K562 (cell line): Measurements from ENCODE around the gene ZNF577. TPM values are rescaled to one million over a fixed set of nuclear protein-coding genes. Genes with fewer than 3 reads are reported as not detected.

Experiments used
- ELF1 ChIP-seq: fragments of 200-800 bp; sonication (Bioruptor generic); IDR thresholded peaks from 2 replicates; pipeline ENCODE4 v1.6.1; 2016; ENCODE audit warnings: missing genetic modification characterization, missing compliant biosample characterization
- FOSL1 ChIP-seq: fragments of 200-800 bp; sonication (Bioruptor generic); conservative IDR thresholded peaks from 2 replicates; pipeline ENCODE4 v1.6.1; 2016; ENCODE audit warnings: missing genetic modification characterization, missing compliant biosample characterization
- GABPB2 ChIP-seq: fragments of 250-450 bp; sonication (Bioruptor Pico); conservative IDR thresholded peaks from 2 replicates; pipeline ENCODE4 v1.5.1; 2021; ENCODE audit warnings: mild to moderate bottlenecking
- HNRNPUL1 ChIP-seq: fragments of 200-400 bp; formaldehyde crosslinking; IDR thresholded peaks from 2 replicates; pipeline ENCODE4 v1.6.1; 2017; ENCODE audit warnings: low read length
- MCM7 ChIP-seq, 2 experiments: fragments of 450-650 bp; IDR thresholded peaks; 2 replicates each; pipeline ENCODE4 v1.6.1; 2016 to 2018
- NFE2 ChIP-seq: IDR thresholded peaks from 2 replicates; pipeline ENCODE4 v1.6.1; 2014; ENCODE audit warnings: antibody characterized with exemption, low read depth
- NRF1 ChIP-seq, 2 experiments: fragments of 450-650 bp; IDR thresholded peaks in 1 of 2; conservative IDR thresholded peaks in 1 of 2; 2 replicates each; pipeline ENCODE4 v1.6.1; 2014; ENCODE audit warnings: mild to moderate bottlenecking in 2 of 2
- POU5F1 ChIP-seq: fragments of 150-350 bp; IDR thresholded peaks from 2 replicates; pipeline ENCODE4 v1.6.1; 2014; ENCODE audit warnings: borderline replicate concordance, low read length, low read depth, mild to moderate bottlenecking; ENCODE audit not compliant: partially characterized antibody
- SIX5 ChIP-seq, 2 experiments: IDR thresholded peaks; 2 replicates each; pipeline ENCODE4 v1.6.1; 2011; ENCODE audit warnings: low read length in 2 of 2, borderline replicate concordance in 1 of 2, low read depth in 1 of 2, mild to moderate bottlenecking in 1 of 2, moderate library complexity in 1 of 2; ENCODE audit not compliant: insufficient read depth in 1 of 2
- TRIM24 ChIP-seq, 2 experiments: fragments of 450-650 bp; IDR thresholded peaks; 2 replicates each; pipeline ENCODE4 v1.6.1; 2016
- ZNF224 ChIP-seq: sonication (generic); formaldehyde crosslinking; IDR thresholded peaks from 2 replicates; pipeline ENCODE4 v1.8.0; 2022; ENCODE audit warnings: mild to moderate bottlenecking, missing genetic modification reagents
- polyA plus RNA-seq, 8 experiments: library from polyadenylated mRNA; depleted of rRNA in 4 of 8; stranded (reverse) in 5 of 8; unstranded in 3 of 8; fragments of >200 nt; fragmentation: Nextera tagmentation in 2 of 8; fragmentation: Illumina TruSeq in 1 of 8; extraction: Ambion mirVana in 2 of 8; extraction: Trizol in 1 of 8; gene quantifications; 2 replicates each; pipeline versions ENCODE4 v1.2.1 to v1.2.3, GENCODE V29; 2011 to 2014; ENCODE audit warnings: inconsistent platforms in 1 of 8, missing spikeins in 1 of 8
- total RNA-seq, 7 experiments: library from RNA; depleted of rRNA in 6 of 7; stranded (reverse); fragments of >200 nt in 6 of 7; fragmentation: Illumina TruSeq in 2 of 7; extraction: Trizol in 2 of 7; gene quantifications; 2 replicates each; pipeline versions ENCODE4 v1.2.1 to v1.2.3, GENCODE V29; 2011 to 2021; ENCODE audit warnings: low replicate concordance in 1 of 7
- TF ChIP-seq, protein P1 (sequence below): fragments of 450-650 bp; IDR thresholded peaks from 2 replicates; pipeline ENCODE4 v1.6.1; 2016; ENCODE audit warnings: low read depth
- TF ChIP-seq, protein P2 (sequence below): fragments of 450-650 bp; formaldehyde crosslinking; IDR thresholded peaks from 2 replicates; pipeline ENCODE4 v1.4.0; 2020; ENCODE audit warnings: mild to moderate bottlenecking, moderate library complexity
- TF ChIP-seq, protein P3 (sequence below): fragments of 450-650 bp; formaldehyde crosslinking; IDR thresholded peaks from 2 replicates; pipeline ENCODE4 v1.4.0; 2020; ENCODE audit warnings: mild to moderate bottlenecking, moderate library complexity

The ZNF577 gene
- total and polyA plus RNA-seq, 9 of the 15 experiments (the other 6 are each of a cell fraction or from before 2014, with no cell fraction given): 1.3 to 12.7 (median 7.0) TPM

DNA sequence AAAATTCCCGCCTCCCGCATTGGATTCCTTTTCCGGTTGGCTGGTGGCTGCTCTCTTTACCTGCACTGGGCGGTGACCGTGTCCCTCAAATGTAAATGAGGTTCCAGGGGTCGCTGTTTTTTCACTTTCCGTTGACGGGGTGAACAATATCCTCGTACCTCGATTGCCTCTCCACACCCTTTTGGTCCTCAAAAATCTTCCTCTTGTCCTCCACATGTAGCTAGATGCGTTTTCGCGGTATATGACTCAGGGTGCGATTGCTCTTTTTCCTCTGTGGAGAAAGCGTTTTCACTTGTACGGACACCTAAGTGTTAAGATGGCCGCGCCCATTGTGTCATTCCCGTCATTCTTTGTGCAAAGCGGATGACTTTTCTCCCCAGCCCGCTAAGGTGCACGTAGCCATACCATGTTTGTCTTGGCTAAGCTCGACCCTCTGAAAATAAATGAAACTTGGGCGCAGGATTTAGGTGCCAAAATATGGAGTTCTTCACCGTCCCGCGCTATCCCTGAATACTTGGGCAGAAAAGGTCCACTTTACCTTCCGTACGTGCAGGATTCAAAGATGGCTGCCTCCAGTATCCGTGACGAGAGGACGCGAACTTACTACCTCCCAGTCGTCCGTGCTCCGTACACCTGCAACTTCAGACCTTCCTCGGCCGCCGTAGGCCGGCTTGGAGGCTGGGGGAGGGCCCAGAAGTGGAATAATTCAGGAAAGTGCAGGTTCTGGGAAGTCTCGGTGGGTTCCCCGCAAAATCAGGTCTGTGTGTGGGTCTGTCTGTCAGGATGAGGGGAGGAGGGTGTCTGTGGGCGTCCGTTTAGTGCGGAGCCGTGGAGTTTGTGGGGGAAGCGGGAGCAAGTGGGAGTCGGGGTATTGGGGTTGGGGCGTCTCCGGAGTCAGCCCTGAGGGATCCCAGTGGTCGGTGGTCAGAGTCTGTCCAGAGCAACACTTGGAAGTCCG is 39.3 kb upstream of the ZNF577 start, which contains the start of gene ZNF613 (continued):
- TF ChIP-seq, protein P1, sequence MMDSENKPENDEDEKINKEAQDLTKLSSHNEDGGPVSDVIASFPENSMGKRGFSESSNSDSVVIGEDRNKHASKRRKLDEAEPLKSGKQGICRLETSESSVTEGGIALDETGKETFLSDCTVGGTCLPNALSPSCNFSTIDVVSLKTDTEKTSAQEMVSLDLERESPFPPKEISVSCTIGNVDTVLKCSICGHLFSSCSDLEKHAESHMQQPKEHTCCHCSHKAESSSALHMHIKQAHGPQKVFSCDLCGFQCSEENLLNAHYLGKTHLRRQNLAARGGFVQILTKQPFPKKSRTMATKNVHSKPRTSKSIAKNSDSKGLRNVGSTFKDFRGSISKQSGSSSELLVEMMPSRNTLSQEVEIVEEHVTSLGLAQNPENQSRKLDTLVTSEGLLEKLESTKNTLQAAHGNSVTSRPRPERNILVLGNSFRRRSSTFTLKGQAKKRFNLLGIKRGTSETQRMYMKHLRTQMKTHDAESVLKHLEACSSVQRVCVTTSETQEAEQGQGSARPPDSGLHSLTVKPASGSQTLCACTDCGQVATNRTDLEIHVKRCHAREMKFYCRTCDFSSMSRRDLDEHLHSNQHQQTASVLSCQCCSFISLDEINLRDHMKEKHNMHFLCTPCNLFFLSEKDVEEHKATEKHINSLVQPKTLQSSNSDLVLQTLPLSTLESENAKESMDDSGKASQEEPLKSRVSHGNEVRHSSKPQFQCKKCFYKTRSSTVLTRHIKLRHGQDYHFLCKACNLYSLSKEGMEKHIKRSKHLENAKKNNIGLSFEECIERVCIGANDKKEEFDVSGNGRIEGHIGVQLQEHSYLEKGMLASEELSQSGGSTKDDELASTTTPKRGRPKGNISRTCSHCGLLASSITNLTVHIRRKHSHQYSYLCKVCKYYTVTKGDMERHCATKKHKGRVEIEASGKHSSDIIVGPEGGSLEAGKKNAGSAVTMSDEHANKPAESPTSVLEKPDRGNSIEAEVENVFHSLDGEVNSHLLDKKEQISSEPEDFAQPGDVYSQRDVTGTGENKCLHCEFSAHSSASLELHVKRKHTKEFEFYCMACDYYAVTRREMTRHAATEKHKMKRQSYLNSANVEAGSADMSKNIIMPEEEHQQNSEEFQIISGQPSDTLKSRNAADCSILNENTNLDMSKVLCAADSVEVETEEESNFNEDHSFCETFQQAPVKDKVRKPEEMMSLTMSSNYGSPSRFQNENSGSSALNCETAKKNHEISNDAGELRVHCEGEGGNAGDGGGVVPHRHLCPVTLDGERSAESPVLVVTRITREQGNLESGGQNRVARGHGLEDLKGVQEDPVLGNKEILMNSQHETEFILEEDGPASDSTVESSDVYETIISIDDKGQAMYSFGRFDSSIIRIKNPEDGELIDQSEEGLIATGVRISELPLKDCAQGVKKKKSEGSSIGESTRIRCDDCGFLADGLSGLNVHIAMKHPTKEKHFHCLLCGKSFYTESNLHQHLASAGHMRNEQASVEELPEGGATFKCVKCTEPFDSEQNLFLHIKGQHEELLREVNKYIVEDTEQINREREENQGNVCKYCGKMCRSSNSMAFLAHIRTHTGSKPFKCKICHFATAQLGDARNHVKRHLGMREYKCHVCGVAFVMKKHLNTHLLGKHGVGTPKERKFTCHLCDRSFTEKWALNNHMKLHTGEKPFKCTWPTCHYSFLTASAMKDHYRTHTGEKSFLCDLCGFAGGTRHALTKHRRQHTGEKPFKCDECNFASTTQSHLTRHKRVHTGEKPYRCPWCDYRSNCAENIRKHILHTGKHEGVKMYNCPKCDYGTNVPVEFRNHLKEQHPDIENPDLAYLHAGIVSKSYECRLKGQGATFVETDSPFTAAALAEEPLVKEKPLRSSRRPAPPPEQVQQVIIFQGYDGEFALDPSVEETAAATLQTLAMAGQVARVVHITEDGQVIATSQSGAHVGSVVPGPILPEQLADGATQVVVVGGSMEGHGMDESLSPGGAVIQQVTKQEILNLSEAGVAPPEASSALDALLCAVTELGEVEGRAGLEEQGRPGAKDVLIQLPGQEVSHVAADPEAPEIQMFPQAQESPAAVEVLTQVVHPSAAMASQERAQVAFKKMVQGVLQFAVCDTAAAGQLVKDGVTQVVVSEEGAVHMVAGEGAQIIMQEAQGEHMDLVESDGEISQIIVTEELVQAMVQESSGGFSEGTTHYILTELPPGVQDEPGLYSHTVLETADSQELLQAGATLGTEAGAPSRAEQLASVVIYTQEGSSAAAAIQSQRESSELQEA: peak; percentile 97
- TF ChIP-seq ELF1 (tag) (peak; percentile 68; the same call in 1 of the 2 replicates), POU5F1 (peak; percentile 95), NFE2 (0 out of 2 replicates have a peak, but pooled peaks have one; percentile 0), TRIM24 (IDR thresholded peaks at IDR 0.05) (peak in 1 of 2 experiments; percentile 29; a peak in 2 of 4 replicates), MCM7 (IDR thresholded peaks at IDR 0.05) (no peak), HNRNPUL1 (0 out of 2 replicates have a peak, but pooled peaks have one; percentile 31), GABPB2 (CRISPR knock-in tag) (no peak), ZNF224 (CRISPR knock-in tag) (no peak), FOSL1 (tag) (peak; percentile 84), SIX5 (IDR thresholded peaks at IDR 0.05; ENCODE audit: borderline replicate concordance in 1 of 2, insufficient read depth in 1 of 2, low read depth in 1 of 2, low read length in 2 of 2) (peak; percentile 41 to 50; a peak in 1 of 4 replicates), NRF1 (conservative IDR thresholded peaks at IDR 0.05 in 1 of 2, IDR thresholded peaks at IDR 0.05 in 1 of 2) (peak in 1 of 2 experiments; percentile 22; a peak in 1 of 4 replicates)
- TF ChIP-seq, protein P2, sequence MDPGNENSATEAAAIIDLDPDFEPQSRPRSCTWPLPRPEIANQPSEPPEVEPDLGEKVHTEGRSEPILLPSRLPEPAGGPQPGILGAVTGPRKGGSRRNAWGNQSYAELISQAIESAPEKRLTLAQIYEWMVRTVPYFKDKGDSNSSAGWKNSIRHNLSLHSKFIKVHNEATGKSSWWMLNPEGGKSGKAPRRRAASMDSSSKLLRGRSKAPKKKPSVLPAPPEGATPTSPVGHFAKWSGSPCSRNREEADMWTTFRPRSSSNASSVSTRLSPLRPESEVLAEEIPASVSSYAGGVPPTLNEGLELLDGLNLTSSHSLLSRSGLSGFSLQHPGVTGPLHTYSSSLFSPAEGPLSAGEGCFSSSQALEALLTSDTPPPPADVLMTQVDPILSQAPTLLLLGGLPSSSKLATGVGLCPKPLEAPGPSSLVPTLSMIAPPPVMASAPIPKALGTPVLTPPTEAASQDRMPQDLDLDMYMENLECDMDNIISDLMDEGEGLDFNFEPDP (CRISPR knock-in tag): no peak
- TF ChIP-seq, protein P3, sequence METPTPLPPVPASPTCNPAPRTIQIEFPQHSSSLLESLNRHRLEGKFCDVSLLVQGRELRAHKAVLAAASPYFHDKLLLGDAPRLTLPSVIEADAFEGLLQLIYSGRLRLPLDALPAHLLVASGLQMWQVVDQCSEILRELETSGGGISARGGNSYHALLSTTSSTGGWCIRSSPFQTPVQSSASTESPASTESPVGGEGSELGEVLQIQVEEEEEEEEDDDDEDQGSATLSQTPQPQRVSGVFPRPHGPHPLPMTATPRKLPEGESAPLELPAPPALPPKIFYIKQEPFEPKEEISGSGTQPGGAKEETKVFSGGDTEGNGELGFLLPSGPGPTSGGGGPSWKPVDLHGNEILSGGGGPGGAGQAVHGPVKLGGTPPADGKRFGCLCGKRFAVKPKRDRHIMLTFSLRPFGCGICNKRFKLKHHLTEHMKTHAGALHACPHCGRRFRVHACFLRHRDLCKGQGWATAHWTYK: 0 out of 2 replicates have a peak, but pooled peaks have one; percentile 26
